NOMO-1 treated with DMSO at 0.1 percent for 48 hours (cell line): ENCODE measurements around the gene CCNY.

Experiments
- DNase-seq: peaks from one replicate; lab custom pipeline; 2025; ENCODE audit not compliant: unreplicated experiment; lab: John Stamatoyannopoulos, UW

Gene CCNY

GRCh38 chr10:35331894-35332640 lies 4.2 kb upstream of the CCNY start:
- DNase-seq, result no peak

GRCh38 chr10:35334297-35334696 lies 2.0 kb upstream of the CCNY start:
- no peak for DNase-seq

GRCh38 chr10:35335133-35336083 lies 901 bp upstream of the CCNY start:
- no peak for DNase-seq

GRCh38 chr10:35336921-35337823 lies 863 bp downstream of the CCNY start:
- no peak for DNase-seq

GRCh38 chr10:35339942-35340341 lies 3.6 kb downstream of the CCNY start:
- DNase-seq, result no peak

- no peak for DNase-seq
Observed at GRCh38 chr10:35340975-35341374, 4.7 kb downstream of the CCNY start.

- DNase-seq, result no peak
Observed at GRCh38 chr10:35341521-35341920, 5.2 kb downstream of the CCNY start.

GRCh38 chr10:35342183-35342753 lies 6.0 kb downstream of the CCNY start:
- no peak for DNase-seq

- no peak for DNase-seq
Observed at GRCh38 chr10:35343739-35344138, 7.4 kb downstream of the CCNY start.

GRCh38 chr10:35345383-35345742 lies 9.1 kb downstream of the CCNY start:
- DNase-seq, result no peak

- no peak for DNase-seq
Observed at GRCh38 chr10:35346248-35346647, 9.9 kb downstream of the CCNY start.

- no peak for DNase-seq
Observed at GRCh38 chr10:35347121-35347562, 10.8 kb downstream of the CCNY start.

- no peak for DNase-seq
Observed at GRCh38 chr10:35347899-35348608, 11.7 kb downstream of the CCNY start.

- DNase-seq, result no peak
Observed at GRCh38 chr10:35348609-35349388, 12.5 kb downstream of the CCNY start.

- DNase-seq, result no peak
Observed at GRCh38 chr10:35349389-35349915, 13.1 kb downstream of the CCNY start.

GRCh38 chr10:35351021-35351420 lies 14.7 kb downstream of the CCNY start:
- DNase-seq, result no peak

- DNase-seq, result no peak
Observed at GRCh38 chr10:35352097-35352496, 15.8 kb downstream of the CCNY start.

GRCh38 chr10:35352512-35352911 lies 16.2 kb downstream of the CCNY start:
- no peak for DNase-seq

- DNase-seq, result no peak
Observed at GRCh38 chr10:35353395-35353794, 17.1 kb downstream of the CCNY start.
